Left cardiac atrium (tissue), 4 donors: Measurements from ENCODE around the gene ZSCAN26. TPM values are rescaled to one million over a fixed set of nuclear protein-coding genes. Genes with fewer than 3 reads are reported as not detected.
"Not testable (repeated sequence)": the region's sequence is repeated elsewhere in the genome, so short reads cannot be mapped to it uniquely, and the experiment has no call there.

Source experiments
- ATAC-seq, 2 donors: fragments of 200-7000 bp; cut with Tn5 transposase; one replicate each; pipeline ENCODE4 v1.9.1; 2020; ENCODE audit warnings: mild to moderate bottlenecking in 2 of 2, moderate library complexity in 2 of 2
- DNase-seq: peaks from one replicate; pipeline ENCODE4 v3.0.0-alpha.2; 2020
- intact Hi-C, 2 donors: fragments of 100-400 bp; cut with DNase I; formaldehyde crosslinking; loops; one replicate each; pipeline versions ENCODE4 v1.14.1 to v1.15.1; 2022 to 2023
- total RNA-seq, 2 donors: library from RNA; stranded (reverse); fragmentation: NEBNext Ultra II Directional; extraction: Animal tissue kit (Norgen Biotek cat#: 25700); gene quantifications; one replicate each; pipeline ENCODE4 v1.2.1, GENCODE V29; 2021
- donor health status: DM: no; HTN: yes; CAD: no.
- donor health status: DM: no; HTN: yes; CAD: no; lungs with severe emphysema.
- donor health status: DM: yes; HTN: yes; CAD: no.
- donor health status: Dilated cardiomyopathy.

Gene ZSCAN26
- total RNA-seq, 2 donors from 2014 or later, result 8.8 to 11.9 TPM

DNA sequence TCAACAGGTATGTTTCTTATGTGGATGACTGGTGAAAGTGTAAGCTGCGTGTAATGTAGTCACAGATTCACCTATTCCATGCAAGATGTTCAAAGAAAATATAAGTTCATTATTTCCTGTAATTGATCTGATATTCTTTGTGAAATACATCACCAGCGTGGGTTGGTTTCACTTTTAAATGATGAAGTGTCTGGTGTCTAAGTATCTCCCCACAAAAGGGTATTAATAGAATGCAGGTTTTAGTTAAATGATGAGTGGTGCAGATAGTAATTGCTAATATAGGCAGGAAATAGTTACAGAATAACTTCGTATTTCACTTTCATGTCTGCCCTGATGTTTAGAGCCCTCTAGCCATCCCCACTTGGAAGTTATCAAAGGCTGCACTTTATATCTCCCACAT is 36.6 kb downstream of the ZSCAN26 start:
- intact Hi-C loops, result no loop called here
- ATAC-seq, result no peak

GRCh38 chr6:28306363-28306762 is 39.4 kb downstream of the ZSCAN26 start:
- DNase-seq, intact Hi-C loops, ATAC-seq: not testable (repeated sequence)

More for the DNA sequence above, 36.6 kb downstream of the ZSCAN26 start:
- no peak for DNase-seq

- intact Hi-C loops, result no loop called here
- DNase-seq (no peak), ATAC-seq (no peak)
These were observed 44.3 kb downstream of the ZSCAN26 start for GRCh38 chr6:28311139-28311823.

DNA sequence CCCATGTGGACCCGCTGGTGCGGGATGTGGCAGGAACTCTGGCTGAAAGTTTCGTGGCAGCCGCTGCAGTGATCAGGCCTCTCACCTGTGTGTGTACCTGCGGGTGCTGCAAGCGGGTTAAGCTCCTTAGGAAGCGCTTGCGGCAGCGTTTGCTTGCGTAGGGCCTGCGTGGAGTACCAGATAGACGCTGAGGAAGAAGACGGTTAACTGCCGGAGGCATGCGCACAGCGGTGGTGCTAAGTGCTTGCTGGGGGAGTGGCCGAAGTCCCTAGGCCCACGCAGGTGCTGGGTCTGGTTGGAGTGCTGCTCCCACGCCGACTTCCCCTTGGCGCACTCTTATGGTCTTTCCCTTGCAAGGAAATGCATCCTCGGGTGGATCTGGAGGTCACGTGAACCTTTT is 46.0 kb downstream of the ZSCAN26 start:
- DNase-seq (no peak), ATAC-seq (no peak)
- intact Hi-C loops, result no loop called here

DNA sequence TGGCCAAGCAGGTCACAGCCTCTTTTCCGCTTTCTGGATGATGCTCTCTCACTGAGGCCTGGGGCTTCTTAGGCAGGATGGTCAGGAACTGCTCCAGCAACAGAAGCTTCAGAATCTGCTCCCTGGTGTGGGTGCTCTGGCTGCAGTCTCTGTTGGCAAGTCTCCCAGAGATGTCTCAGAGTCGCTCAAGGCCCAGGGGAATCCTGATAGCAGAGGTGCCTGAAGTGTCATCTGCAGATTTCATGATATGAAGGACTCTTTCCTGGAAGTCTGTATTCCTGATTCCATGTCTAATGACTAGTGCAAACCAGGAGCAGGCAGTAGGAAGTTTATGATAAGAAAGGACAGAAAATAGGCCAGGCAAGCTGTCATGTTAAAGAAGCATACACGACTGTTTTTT is 48.7 kb downstream of the ZSCAN26 start:
- no peak for DNase-seq
- intact Hi-C loops, result no loop called here
- ATAC-seq, result no peak

- intact Hi-C loops, ATAC-seq, DNase-seq: not testable (repeated sequence)
These were observed 50.9 kb downstream of the ZSCAN26 start for GRCh38 chr6:28317866-28318265.

DNA sequence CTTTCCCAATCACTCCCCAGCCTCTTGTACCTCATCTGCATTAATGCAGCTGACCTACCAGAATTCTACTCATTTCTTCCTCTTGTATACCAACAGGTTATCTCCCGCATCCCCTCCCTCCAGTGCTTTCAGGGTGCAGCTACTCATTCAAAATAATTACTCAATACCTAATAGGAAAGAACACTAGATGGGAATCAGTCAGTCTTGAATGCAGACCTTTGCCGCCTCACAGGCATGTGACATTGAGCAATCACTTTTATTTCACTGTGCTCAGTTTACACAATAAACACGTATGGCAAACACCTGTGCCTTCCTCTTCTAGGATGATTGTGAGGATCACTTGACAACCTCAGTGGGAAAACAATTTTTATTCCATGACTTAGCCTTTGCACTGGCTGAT is 55.7 kb downstream of the ZSCAN26 start:
- intact Hi-C loops, result no loop called here
- DNase-seq (no peak), ATAC-seq (no peak)

DNA sequence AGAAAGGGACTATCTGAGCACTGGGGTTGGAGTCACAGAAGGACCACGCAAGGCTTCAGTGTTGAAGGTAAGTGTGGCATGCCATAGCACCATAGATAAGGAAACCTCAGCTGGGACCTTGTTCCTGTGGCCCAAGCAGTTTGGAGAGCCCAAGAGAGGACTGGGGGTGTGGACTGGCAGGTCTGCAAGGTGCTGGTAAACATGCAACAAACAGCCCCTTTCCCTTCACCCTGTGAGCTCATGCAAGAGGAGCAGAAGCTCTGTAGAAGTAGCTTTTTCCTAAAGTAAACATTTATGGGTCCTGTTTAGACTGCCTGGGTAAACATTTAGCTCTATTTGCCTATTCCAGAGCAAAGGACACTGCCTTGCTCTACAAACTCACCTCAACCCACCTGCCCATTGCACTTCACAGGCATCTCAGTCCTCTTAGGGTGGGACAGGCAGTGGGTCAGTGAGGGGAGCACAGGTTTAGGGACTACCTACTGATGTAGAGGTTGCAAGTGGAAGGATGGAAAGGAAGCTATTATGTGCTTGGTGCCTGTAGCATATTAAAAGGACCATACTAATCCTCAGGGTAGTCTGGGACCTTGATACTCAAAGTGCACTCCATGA is 57.0 kb downstream of the ZSCAN26 start:
- ATAC-seq (no peak), DNase-seq (no peak)
- intact Hi-C loops, result no loop called here

- DNase-seq (no peak), ATAC-seq (no peak)
- intact Hi-C loops, result no loop called here
These were observed 59.5 kb downstream of the ZSCAN26 start for GRCh38 chr6:28326371-28326948.

Other genes with a start within 250 kb of the ZSCAN26 start
- gene ZNF165, start 186.6 kb upstream of the ZSCAN26 start, total RNA-seq, result under 1 TPM; 0.24 to 0.44 TPM
- gene ZSCAN16, start 142.5 kb upstream of the ZSCAN26 start, total RNA-seq, result 1 to 10 TPM; 2.4 TPM
- 10 to 100 TPM; 10.8 to 15.8 TPM for gene ZKSCAN8, start 125.3 kb upstream of the ZSCAN26 start, total RNA-seq
- gene ZSCAN9, start 41.9 kb upstream of the ZSCAN26 start, total RNA-seq, result 1 to 10 TPM; 9.2 to 9.6 TPM
- gene ZKSCAN4, start 14.9 kb upstream of the ZSCAN26 start, total RNA-seq, result 1 to 10 TPM; 2.3 to 3.1 TPM
- 1 to 10 TPM; 5.4 to 6.1 TPM for gene NKAPL, start 7.8 kb upstream of the ZSCAN26 start, total RNA-seq
- gene PGBD1, start 14.4 kb downstream of the ZSCAN26 start, total RNA-seq, result 1 to 10 TPM; 2.7 TPM
- 10 to 100 TPM in 1 of 2 donors, 1 to 10 TPM in 1; 8.4 to 11.4 TPM for gene ZSCAN31, start 69.0 kb downstream of the ZSCAN26 start, total RNA-seq
- 1 to 10 TPM; 3.2 to 4.6 TPM for gene ZKSCAN3, start 82.8 kb downstream of the ZSCAN26 start, total RNA-seq
- gene ZSCAN12, start 132.6 kb downstream of the ZSCAN26 start, total RNA-seq, result 1 to 10 TPM; 2.6 to 3.7 TPM
- 1 to 10 TPM; 1.1 to 1.2 TPM for gene ZSCAN23, start 176.3 kb downstream of the ZSCAN26 start, total RNA-seq
- not detected for gene GPX6, start 248.7 kb downstream of the ZSCAN26 start, total RNA-seq